ENCODE measurements around the gene EFCC1. TPM values are rescaled to one million over a fixed set of nuclear protein-coding genes. Genes with fewer than 3 reads are reported as not detected.
A peak's percentile ranks its signal among the peaks of the same experiment; 100 is the strongest.

Gene EFCC1
- total and polyA plus RNA-seq, 2 experiments from 2014 or later: 0.07 TPM; not detected in 1

GRCh38 chr3:128992926-128993460, 8.1 kb upstream of the EFCC1 start:
- DNase-seq (ENCODE audit: low read depth in 1 of 2, low spot score in 1 of 2): no peak
- TF ChIP-seq CTCF (IDR thresholded peaks at IDR 0.05; ENCODE audit: low read depth, low read length): no peak
- H3K4me3 ChIP-seq: no peak overlapping the region
- H3K9me3 ChIP-seq (ENCODE audit: low read depth): no peaks in the 10 kb centered on the region
- H3K27me3 ChIP-seq: peaks cover 46% of the 10 kb centered on the region
- H3K36me3 ChIP-seq: no peaks in the 10 kb centered on the region
- no peak overlapping the region for H3K27ac ChIP-seq
- H3K4me1 ChIP-seq (ENCODE audit: low read depth): no peaks in the 10 kb centered on the region

GRCh38 chr3:128993461-128994172, 7.5 kb upstream of the EFCC1 start, which contains the start of gene CFAP92:
Gene CFAP92, minus strand, starts transcription at chr3:128994076. Its CDS starts 772 bp downstream, at chr3:128993304.
- Histone ChIP-seq H3K9me3 (ENCODE audit: low read depth) (no peaks in the 10 kb centered on the region), H3K4me3 (peak within 1 kb of the TSS; percentile 37), H3K36me3 (no peaks in the 10 kb centered on the region), H3K27ac (no peak within 1 kb of the TSS), H3K4me1 (ENCODE audit: low read depth) (no peaks in the 10 kb centered on the region), H3K27me3 (peaks cover 51% of the 10 kb centered on the region)
- no peak for TF ChIP-seq CTCF (IDR thresholded peaks at IDR 0.05; ENCODE audit: low read depth, low read length)
- DNase-seq (ENCODE audit: low read depth in 1 of 2, low spot score in 1 of 2): peak; percentile 76 to 92

GRCh38 chr3:128994173-128994512, 7.0 kb upstream of the EFCC1 start:
- Histone ChIP-seq H3K4me1 (ENCODE audit: low read depth) (no peaks in the 10 kb centered on the region), H3K27ac (no peak overlapping the region), H3K27me3 (peaks cover 56% of the 10 kb centered on the region), H3K4me3 (peak overlapping the region; percentile 37), H3K9me3 (ENCODE audit: low read depth) (no peaks in the 10 kb centered on the region), H3K36me3 (no peaks in the 10 kb centered on the region)
- no peak for TF ChIP-seq CTCF (IDR thresholded peaks at IDR 0.05; ENCODE audit: low read depth, low read length)
- DNase-seq (ENCODE audit: low read depth in 1 of 2, low spot score in 1 of 2): no peak

GRCh38 chr3:128994581-128995546, 6.2 kb upstream of the EFCC1 start:
- Histone ChIP-seq H3K27me3 (peaks cover 62% of the 10 kb centered on the region), H3K9me3 (ENCODE audit: low read depth) (no peaks in the 10 kb centered on the region), H3K4me3 (peak overlapping the region; percentile 37)

More at GRCh38 chr3:128994581-128995546, 6.2 kb upstream of the EFCC1 start:
- DNase-seq (ENCODE audit: low read depth in 1 of 2, low spot score in 1 of 2): no peak
- Histone ChIP-seq H3K36me3 (no peaks in the 10 kb centered on the region), H3K27ac (no peak overlapping the region), H3K4me1 (ENCODE audit: low read depth) (no peaks in the 10 kb centered on the region)
- TF ChIP-seq CTCF (IDR thresholded peaks at IDR 0.05; ENCODE audit: low read depth, low read length): no peak

All from cardiac muscle cell (in vitro differentiated cells and primary cell).